HL-60/S4 treated with phorbol 12-myristate 13-acetate at 8.2 ng/mL for 4 days and 3 days (cell line): Measurements from ENCODE around the gene PBOV1.
"Not testable (repeated sequence)": the region's sequence is repeated elsewhere in the genome, so short reads cannot be mapped to it uniquely, and the experiment has no call there.

Source experiments
- in situ Hi-C: fragments of 300-500 bp; cut with MboI; formaldehyde crosslinking; loops from 2 replicates; pipeline ENCODE4 v1.15.0; 2022; ENCODE audit warnings: low sequenced_read_pairs

Gene PBOV1

GRCh38 chr6:138238368-138238767 is 20.1 kb upstream of the PBOV1 start:
- in situ Hi-C loops, result no loop called here

- in situ Hi-C loops, result no loop called here
These were observed 19.2 kb upstream of the PBOV1 start for GRCh38 chr6:138237463-138237862.

- in situ Hi-C loops, result no loop called here
These were observed 17.4 kb upstream of the PBOV1 start for GRCh38 chr6:138235693-138236092.

- in situ Hi-C loops, result no loop called here
These were observed 16.9 kb upstream of the PBOV1 start for GRCh38 chr6:138235205-138235604.

- in situ Hi-C loops, result no loop called here
These were observed 16.1 kb upstream of the PBOV1 start for GRCh38 chr6:138234363-138234762.

GRCh38 chr6:138231381-138231886 is 13.1 kb upstream of the PBOV1 start:
- in situ Hi-C loops, result no loop called here

- in situ Hi-C loops, result no loop called here
These were observed 12.6 kb upstream of the PBOV1 start for GRCh38 chr6:138230759-138231380.

- in situ Hi-C loops, result no loop called here
These were observed 11.9 kb upstream of the PBOV1 start for GRCh38 chr6:138230221-138230620.

GRCh38 chr6:138229663-138230179 is 11.4 kb upstream of the PBOV1 start:
- in situ Hi-C loops, result no loop called here

- in situ Hi-C loops, result no loop called here
These were observed 10.8 kb upstream of the PBOV1 start for GRCh38 chr6:138229072-138229471.

GRCh38 chr6:138227316-138227781 is 9.1 kb upstream of the PBOV1 start:
- in situ Hi-C loops, result no loop called here

- in situ Hi-C loops, result no loop called here
These were observed 8.5 kb upstream of the PBOV1 start for GRCh38 chr6:138226700-138227315.

GRCh38 chr6:138225953-138226352 is 7.7 kb upstream of the PBOV1 start:
- in situ Hi-C loops, result no loop called here

GRCh38 chr6:138222901-138223546 is 4.7 kb upstream of the PBOV1 start:
- in situ Hi-C loops, result no loop called here

GRCh38 chr6:138219901-138220300 is 1.6 kb upstream of the PBOV1 start:
- in situ Hi-C loops, result no loop called here

GRCh38 chr6:138219398-138219797 is 1.1 kb upstream of the PBOV1 start:
- in situ Hi-C loops, result no loop called here

- in situ Hi-C loops, result no loop called here
These were observed 3.1 kb downstream of the PBOV1 start for GRCh38 chr6:138215093-138215782.

- in situ Hi-C loops, result not testable (repeated sequence)
These were observed 5.8 kb downstream of the PBOV1 start for GRCh38 chr6:138212530-138212929.

- in situ Hi-C loops, result no loop called here
These were observed 6.7 kb downstream of the PBOV1 start for GRCh38 chr6:138211601-138212000.

- in situ Hi-C loops, result no loop called here
These were observed 7.2 kb downstream of the PBOV1 start for GRCh38 chr6:138211048-138211581.

- in situ Hi-C loops, result no loop called here
These were observed 11.4 kb downstream of the PBOV1 start for GRCh38 chr6:138206862-138207261.
